Activated naive CD4-positive, alpha-beta T cell (primary cell): ENCODE data around the gene TMPRSS13.
"Not testable (repeated sequence)": the region's sequence is repeated elsewhere in the genome, so short reads cannot be mapped to it uniquely, and the experiment has no call there.

Experiments
- DNase-seq, 4 experiments: peaks; one replicate each; lab custom pipeline; 2025; lab: John Stamatoyannopoulos, UW

Gene TMPRSS13

DNA sequence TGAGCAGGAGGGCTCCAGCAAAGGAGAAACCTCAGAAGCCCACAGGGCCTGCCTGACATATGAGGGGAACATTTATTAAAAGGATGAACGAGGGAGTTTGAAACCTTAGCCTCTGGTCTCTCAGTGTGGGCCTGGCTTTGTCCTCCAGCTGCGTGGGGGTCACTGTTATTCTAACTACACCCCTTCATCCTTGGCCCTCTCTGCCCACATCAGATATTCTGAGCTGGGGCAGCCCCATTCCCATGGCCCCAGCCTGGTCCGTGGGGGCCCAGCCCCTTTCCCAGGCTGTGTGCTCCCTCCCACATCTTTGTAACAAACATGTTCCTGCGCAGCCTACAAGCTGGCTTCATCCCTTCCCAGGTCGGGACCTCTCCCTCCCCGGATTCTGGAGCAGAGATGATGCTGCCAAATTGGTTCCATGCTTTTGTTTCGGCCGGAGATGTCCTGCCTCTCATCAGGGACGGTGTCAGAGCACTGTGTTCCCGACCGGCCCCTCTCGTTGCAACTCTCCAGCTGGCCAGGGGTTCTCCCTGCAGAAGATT lies 56.7 kb downstream of the TMPRSS13 start:
- no peak for DNase-seq

DNA sequence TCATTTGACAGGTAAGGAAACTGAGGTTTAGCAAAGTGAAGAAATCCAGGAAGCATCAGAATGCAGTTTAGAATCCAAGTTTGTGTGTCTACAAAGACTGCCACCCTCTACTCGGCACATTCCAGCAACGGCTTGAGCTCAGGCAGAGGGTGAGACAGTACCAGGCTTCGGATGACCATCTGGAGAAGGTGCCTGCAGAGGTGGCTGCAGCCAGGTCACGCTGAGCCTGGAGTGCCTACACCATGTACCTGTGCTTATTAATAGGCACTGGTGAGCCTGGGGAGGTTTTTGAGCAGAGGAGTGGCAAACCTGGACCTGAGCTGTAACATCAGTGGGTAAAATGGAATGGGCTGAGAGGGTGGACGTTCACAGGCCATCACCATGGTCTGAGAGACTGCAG lies 57.4 kb downstream of the TMPRSS13 start:
- DNase-seq = no peak

DNA sequence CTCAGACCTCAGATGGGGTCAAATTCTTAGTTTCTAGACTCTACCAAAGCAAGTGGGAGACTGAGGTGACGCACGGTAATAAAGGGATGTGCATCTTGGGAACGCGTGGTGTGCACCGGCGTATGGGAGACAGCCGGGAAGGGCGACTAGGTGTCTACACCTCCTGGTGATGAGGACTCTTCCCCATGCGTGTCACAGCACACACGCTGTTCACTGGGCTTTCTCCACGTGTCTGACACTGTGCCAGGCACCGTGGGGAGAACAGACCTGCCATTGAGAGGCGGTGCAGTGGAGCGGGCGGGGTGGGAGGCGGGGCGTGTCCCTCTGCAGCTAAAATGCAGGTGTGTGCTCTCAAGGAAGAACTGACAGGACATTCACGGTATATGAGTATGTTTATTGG lies 58.0 kb downstream of the TMPRSS13 start:
- DNase-seq = no peak

DNA sequence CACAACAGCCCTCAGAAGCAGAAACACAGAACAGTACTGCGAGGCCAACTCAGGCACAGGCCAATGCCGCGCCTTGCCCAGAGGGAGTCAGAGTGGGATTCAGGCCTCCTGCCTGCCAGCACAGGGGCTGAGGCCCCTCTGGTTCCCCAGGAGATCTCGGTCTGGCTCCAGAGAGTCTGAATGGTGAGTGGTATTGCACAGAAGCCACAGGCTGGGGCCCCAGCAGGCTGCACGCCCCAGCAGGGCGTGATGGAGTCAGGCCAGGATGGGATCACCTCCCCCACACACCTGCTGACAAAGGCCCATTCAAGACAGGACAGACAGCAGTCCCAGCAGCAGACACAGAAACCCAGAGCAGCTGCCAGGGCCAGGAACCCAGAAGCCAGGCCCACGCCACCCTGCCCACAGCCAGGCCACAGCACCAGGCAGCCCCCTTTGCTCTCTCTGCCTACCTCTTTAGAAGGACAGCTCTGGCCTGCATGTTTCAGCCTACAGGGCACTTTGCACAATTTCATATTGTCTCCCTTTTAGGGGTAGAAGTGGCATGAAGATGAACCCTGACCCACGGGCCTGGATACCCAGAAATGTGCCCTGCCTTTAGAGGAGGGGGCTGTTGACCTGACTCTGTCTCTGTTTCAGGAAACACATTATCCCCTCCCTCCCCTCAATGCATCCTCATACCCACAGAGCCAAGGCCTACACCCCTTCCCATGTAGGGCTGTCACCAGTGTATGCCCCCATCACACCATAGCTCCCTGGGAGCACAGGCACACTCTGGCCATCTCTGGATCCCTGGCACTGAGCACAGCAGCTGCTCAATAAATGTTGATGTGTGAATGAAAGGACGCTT lies 58.9 kb downstream of the TMPRSS13 start:
- no peak for DNase-seq

DNA sequence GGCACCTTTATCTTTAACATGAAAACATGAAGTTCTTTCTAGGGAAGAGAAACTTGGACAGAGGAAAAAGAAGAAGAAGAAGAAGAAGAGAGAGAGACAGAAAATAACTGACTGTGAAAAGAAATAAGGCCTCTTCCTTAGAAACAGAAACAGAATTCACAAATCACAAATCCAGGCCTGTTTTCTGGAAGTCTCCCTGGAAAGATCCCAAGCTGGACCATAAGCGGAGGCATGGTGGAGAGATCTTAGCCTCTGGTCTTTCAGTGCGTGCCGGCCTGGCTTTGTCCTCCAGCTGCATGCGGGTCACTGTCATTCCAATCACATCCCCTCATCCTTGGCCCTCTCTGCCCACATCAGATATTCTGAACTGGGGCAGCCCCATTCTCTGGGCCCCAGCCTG lies 59.6 kb downstream of the TMPRSS13 start:
- DNase-seq = no peak

DNA sequence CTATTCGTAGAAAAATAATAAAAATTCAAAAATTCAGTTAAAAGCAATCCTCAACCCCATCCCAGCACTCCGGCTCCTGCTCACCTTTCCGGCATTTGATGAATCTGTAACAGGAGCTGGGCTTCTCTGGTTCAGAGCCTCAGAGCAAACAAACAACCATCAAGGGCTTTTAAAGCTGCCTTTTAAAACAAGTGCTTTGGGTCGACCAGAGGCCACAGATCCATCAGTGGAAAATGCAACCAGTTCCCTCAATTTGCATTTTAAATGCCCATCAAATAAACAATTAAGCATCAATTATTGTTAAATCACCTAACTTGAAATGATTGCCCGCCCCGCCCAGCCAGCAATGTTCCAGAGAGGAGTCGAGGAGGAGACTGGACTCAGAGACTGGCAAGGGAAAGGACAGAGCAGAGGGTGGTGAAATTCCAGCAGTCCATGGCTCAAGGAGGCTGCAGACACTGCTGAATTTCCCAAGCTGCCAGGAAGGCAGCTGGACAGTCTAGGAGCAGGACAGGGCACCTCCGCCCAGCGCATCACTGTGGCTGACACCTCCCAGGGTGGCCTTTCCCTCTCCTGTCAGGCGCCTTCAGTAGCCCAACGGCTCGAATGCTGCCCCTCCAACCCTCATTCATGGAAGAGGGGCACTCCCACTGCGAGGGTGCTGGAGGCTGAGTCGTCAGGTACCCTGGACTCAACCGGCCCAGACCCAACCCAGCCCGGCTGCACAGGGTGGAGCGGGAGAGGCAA lies 60.2 kb downstream of the TMPRSS13 start:
- DNase-seq = no peak

DNA sequence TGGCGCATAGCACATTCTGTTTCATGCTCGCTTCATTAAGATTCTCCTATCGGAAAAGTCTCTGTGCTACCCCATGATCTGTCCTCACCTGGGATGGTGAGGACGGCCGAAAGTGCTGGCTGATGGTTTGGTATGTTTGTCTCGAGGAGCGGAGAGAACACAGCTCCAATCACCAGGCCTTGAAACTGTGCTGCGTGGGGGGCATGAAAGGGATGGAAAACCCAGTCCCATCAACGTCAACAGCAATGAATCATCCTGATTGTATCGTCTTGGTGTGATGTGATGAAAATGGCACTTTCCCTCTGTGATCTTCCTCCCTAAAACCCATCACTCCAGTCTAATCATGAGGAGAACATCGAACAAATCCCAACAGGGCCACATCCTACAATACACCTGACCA lies 61.1 kb downstream of the TMPRSS13 start:
- no peak for DNase-seq

DNA sequence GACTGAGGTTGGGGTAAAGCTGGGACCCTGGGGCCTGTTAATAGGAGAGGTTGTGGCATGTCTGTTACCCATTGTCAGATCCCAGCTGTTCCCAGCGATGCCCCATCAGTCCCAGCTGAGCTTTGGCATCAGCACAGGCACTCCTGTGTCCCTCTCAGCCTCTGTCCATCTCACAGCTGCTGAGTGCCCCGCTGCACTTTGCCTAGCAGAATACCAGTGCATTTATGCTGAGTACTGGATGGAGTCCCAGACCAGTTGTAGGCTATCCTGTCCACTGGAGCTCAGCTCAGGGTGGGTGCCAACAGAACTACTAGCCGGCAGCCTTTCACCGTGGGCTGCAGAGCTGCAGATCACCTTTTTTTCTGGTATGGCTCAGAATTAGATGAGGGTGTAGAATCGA lies 62.7 kb downstream of the TMPRSS13 start:
- no peak for DNase-seq

DNA sequence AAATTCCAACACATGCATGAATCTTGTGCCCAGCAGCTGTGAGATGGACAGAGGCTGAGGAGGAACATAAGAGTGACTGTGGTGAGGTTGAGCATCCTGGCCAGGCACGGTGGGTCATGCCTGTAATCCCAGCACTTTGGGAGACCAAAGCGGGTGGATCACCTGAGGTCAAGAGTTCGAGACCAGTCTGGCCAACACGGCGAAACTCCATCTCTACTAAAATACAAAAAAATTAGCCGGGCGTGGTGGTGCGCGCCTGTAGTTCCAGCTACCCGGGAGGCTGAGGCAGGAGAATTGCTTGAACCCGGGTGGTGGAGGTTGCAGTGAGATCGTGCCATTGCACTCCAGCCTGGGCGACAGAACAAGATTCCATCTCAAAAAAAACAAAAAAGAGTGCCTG lies 63.7 kb downstream of the TMPRSS13 start:
- DNase-seq = not testable (repeated sequence)

DNA sequence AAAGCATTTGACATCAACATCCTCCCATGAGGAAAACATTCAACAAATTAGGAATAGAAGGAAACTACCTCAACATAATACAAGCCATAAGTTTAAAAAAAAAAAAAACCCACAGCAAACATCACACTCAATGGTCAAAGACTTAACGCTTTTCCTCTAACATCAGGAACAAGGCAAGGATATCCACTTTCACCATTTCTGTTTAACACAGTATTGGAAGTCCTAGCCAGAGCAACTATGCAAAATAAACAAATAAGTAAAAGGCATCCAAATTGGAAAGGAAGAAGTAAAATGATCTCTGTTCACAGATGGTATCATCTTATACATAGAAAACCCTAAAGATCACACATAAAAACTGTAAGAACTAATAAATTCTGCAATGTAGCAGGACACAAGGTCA lies 65.8 kb downstream of the TMPRSS13 start:
- DNase-seq = no peak

DNA sequence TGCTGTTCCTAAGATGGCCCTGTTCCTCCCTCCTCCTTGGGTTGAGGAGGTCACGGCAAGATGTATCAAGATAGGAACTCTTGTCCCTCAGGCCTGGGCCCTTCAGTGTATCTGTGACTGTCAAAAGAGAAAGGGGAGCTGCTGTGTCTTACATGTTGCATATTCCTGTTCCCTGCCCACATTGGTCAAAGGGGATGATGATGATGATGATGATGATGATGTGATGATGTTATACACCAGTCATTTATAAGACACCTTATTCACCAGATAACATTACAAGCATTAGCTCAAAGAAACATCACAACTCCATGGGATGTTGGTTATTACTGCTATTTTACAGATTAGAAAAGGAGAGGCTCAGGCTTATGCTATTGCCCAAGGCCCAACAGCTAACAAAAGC lies 66.4 kb downstream of the TMPRSS13 start:
- DNase-seq = no peak

DNA sequence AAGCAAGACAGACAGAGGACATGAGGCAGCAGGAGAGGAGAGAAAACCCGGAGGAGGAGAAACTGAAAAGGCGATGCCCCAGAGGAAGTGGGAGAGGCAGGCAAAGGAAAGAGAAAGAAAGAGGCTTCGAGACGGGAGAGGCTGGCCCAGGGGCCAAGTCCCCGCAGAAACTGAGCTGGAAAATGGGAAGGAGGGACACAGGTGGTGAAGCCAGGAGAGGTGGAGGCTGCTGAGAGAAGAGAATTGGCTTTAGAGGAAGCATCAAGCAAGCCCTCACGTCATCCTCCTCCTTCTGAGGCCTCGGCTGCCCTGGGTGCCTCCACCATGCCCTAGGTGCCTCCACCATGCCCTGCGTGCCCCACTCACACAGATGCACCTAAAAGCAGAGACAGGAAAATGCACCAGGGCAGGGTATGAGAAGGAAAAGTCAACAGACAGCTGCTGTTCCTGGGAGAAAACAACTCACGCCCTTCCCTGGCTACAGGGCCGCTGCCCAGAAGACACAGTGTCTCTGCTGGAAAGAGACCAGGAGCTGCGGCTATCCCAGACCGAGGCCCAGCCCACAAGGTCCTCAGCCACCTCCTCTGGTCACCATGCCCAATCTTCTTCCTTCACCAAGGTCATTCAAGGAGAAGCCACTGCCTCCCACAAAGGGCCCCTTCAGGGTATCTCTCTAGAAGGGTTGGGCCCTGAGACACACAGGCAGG lies 67.0 kb downstream of the TMPRSS13 start:
- DNase-seq = no peak

DNA sequence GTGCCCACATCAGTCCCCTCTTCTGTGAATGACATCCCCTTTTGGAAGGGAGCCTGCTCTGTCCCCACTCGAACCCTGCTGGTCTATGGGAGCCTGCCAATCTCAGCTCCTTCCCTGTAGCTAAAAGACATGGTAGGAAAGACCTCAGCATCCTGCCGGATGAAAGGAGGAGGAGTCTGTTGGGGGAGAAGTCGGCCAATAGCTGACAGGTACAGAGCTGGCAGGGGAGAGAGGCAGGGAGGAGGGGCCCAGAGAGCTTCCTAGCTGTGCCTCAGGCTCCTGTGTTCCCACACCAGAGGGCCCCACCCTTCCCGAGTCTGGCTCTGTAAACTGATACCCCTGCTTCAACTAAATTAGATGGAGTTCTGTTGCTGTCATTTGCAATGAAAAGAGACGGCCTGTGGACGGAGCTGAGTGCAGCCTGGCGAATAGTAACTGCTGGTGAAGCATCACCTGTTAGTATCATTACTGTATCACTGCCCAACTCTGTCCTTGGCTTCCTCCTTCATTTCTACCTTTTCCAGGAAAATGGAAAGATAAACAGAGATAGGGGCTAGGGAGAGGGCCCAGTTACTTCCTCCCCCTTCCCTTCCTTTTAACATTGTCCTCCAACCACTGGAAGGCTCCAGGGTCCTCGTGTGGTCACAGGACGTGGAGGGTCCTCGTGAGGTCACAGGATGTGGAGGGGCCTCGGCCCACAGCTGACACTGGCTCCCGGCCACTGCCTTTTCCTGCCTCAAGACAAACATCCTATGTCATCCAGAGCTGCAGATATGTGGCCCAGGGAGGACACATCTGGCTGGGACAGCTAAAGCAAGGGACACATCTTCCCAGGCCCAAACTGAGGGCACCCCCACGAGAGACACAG lies 67.8 kb downstream of the TMPRSS13 start:
- no peak for DNase-seq

DNA sequence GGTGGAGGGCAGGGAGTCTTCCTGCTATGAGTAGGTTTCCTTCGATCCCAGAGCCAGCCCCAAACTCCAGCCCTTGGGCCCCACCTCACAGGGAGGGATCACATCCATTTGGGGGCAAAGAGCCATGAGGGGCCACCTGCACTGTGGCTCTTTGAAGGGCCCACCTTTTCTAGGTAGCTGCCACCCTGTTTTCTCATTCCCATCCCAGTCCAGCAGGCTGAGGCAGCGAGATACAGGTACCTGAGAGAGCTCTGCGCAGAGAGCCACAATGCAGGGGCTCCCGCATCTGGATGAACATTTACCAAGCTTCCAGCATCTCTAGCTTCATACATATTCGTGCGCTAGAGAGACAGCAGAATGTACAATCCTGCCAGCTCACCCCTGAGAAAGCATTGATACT lies 69.1 kb downstream of the TMPRSS13 start:
- DNase-seq = no peak

DNA sequence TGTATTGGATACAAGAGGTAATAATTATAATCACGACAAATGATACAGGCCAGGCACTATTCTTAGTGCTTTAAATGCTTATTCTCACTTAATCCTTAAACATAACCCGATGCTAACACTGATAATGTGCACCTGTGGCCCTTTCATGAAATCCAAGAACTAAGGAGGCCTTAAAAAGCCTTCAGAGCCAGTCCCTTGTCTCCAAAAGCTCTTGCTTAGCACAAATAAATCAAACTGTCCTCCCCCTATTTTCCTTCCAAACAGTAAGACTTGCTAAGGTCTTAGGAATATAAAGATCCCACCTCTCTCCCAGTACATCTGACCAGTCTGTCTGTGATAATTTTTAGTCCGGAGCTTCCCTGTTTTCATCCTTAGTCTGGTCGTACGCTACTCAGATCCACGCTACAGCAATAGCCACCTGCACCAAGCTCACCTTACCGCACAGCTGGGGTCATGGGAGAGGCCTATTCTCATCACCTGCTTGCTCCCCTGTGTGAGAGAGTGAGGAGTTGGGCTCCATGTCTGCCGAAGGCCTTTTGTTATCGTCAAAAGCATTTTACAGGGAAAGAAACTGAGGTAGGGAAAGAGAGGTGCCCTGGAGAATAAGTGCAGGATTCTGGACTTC lies 69.6 kb downstream of the TMPRSS13 start:
- DNase-seq = no peak

DNA sequence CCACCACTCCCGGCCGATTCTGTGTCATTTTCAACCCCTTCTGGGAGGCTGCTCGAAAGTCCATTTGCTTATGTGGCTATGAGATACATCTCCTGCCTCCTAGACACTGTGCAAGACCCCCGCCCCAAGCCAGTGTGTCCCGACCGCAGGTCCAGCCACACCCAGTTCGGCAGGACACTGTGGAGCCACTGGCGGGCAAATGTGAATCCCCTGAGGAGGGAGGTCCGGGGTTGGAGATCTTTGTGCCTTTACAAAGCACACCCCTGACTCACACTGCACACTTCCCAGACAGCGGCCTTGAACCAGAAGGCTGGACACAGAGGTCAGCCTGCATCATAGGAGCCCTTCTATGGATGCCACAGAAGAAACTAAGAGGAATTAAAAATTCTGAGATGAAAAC lies 70.1 kb downstream of the TMPRSS13 start:
- no peak for DNase-seq

DNA sequence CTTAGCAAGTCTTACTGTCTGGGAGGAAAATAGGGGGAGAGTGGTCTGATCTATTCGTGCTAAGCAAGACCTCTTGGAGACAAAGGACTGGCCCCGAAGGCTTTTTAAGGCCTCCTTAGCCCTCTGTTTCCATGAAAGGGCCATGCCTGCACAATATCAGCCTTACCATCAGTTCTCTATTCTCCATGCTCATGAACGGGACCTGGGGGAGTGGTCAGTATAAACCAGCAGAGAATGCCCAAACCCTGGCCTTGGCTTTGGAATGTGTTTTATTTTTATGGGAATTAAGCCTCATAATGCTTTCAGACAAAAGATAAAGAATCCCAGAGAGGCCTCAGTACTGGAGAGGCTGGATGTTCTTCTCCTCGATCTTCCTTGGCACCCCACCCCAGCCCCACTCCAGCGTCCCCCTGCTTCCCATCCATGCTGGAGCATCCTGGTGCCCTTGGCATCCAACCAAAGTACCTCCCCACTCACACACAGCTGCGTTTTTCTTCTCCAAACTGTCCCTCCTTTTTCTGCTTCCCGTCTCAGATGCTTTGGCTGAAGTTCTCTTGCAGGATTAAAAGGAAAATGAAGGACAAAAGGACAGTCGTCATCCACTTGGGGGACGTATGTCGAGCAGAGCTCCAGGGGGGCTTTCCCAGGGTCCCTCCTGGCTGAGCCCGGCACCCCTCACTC lies 71.3 kb downstream of the TMPRSS13 start:
- no peak for DNase-seq

DNA sequence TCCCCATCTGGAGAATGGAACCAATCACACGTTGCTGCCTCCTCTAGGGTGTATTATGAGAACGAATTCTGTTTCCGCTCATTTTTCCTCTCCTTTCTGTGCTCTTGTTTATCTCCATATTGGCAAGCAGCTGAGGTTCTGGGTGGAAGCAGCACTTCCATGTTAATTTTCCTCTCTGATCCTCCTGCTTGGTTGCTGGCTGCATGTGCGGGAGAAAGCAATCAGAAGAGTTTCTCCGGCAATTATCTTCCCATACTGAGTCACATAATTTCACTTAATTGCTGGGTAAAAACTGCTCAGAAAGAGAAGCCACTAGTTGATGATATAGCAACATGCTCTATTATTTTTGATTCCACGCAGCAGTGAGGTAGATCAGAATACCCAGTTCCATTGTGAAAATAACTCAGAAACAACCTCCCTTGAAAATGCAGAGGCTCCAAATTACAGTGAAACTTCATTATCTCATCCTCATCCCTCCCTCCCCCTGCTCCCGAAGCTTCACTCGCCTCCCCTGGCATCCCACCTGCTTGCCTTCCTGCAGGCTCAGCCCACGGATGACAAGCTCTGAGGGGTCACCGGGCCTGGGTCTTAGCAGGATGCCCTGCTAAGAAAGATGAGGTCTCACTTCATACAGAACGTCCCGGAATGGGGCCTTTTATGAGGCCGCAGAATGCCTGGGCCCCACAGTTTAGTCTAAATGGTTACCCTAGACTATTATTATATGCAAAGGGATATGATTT lies 73.1 kb downstream of the TMPRSS13 start:
- no peak for DNase-seq

DNA sequence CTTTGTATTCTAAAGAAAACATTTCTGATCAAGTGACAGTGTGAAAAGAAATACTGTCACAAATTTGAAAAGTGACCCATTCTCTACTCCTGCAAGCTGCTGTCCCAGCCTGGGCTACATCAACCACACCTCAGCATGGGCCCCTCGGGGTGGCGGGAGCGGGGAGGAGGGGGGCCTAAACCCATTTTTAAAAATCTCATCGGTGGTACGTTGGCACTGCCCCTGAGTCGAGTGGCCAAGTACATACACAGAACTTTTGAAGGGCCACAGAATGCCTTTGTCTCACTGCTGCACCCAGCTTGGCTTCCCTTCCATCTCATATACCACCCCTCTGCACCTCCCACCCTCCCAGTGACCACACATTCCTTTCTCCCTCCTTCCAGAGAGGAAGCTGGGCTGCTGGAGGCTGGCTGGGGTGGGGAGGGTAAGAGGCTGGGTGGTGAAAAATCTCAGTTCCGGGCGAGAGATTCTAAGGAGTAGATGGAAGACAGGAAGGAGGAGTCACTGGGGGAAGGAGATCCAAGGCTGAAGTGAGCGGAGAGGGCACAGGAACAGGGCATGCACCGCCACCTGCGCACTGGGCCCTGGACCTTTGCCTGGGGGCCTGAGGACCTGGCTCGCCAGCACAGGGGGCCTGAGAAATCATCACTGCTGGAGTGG lies 73.9 kb downstream of the TMPRSS13 start:
- no peak for DNase-seq
